Endothelial cell of umbilical vein (primary cell): ENCODE measurements around the gene GEMIN5. TPM values are rescaled to one million over a fixed set of nuclear protein-coding genes. Genes with fewer than 3 reads are reported as not detected.

Experiments
- BruUV-seq: library from RNA; stranded (reverse); fragments of 400-500 nt; replicated peaks from 2 replicates; lab custom pipeline; 2021; lab: Mats Ljungman, UMichigan
- CTCF ChIA-PET: fragments of 300-600, 350-600 bp; sonication (Branson Sonifier 250); formaldehyde crosslinking; loops from one replicate; lab custom pipeline; 2021; ENCODE audit warnings: antibody characterized with exemption, inconsistent platforms; lab: Charles Lee
- POLR2A ChIA-PET: fragments of 300-600, 350-600 bp; sonication (Branson Sonifier 250); formaldehyde crosslinking; loops from one replicate; lab custom pipeline; 2021; ENCODE audit warnings: antibody characterized with exemption, inconsistent platforms; lab: Charles Lee
- DNase-seq: peaks from one replicate; pipeline ENCODE4 v3.0.0-alpha.2; 2011; ENCODE audit warnings: low read depth, low spot score
- FAIRE-seq: peaks from 2 replicates; lab custom pipeline; 2011; peaks lifted over from hg19 to GRCh38; lab: Jason Lieb, UNC
- H2AFZ ChIP-seq: 2 replicates; pipeline ENCODE4 v1.6.0; 2012; ENCODE audit warnings: low read depth, low read length, control low read depth, inconsistent platforms
- H3K27ac ChIP-seq: 2 replicates; pipeline ENCODE4 v1.5.1; 2011; ENCODE audit warnings: low read depth, mild to moderate bottlenecking, control low read depth, low read length, moderate library complexity; ENCODE audit not compliant: insufficient read depth
- H3K27me3 ChIP-seq, 2 experiments: 2 replicates each; pipeline versions ENCODE4 v1.6.0 to v1.6.1; 2011; ENCODE audit warnings: low read length in 2 of 2, mixed read lengths in 1 of 2; ENCODE audit not compliant: control insufficient read depth in 2 of 2, insufficient read depth in 2 of 2
- H3K36me3 ChIP-seq, 2 experiments: 2 replicates in 1 of 2; 3 replicates in 1 of 2; pipeline ENCODE4 v1.5.1; 2011; ENCODE audit warnings: low read length in 2 of 2, mild to moderate bottlenecking in 1 of 2, moderate library complexity in 1 of 2; ENCODE audit not compliant: control insufficient read depth in 2 of 2, insufficient read depth in 2 of 2; ENCODE audit errors: extremely low read depth in 1 of 2
- H3K4me1 ChIP-seq: 3 replicates; pipeline ENCODE4 v1.5.1; 2011; ENCODE audit warnings: mild to moderate bottlenecking, low read length; ENCODE audit not compliant: control insufficient read depth, insufficient read depth; ENCODE audit errors: extremely low read depth
- H3K4me2 ChIP-seq: 2 replicates; pipeline ENCODE4 v1.6.1; 2011; ENCODE audit warnings: low read length, control low read depth, mixed read lengths; ENCODE audit not compliant: insufficient read depth
- H3K4me3 ChIP-seq, 3 experiments: fragments of 200-600 bp in 1 of 3; sonication (generic), shearing (Covaris generic) in 1 of 3; replicated peaks in 1 of 3; 2 replicates each; pipeline ENCODE4 v1.5.1; 2011 to 2016; ENCODE audit warnings: control low read depth in 3 of 3, low read length in 3 of 3, mild to moderate bottlenecking in 2 of 3, inconsistent platforms in 1 of 3, low read depth in 1 of 3, moderate library complexity in 1 of 3; ENCODE audit not compliant: insufficient read depth in 1 of 3
- H3K79me2 ChIP-seq: 2 replicates; pipeline ENCODE4 v1.6.0; 2012; ENCODE audit warnings: low read length, inconsistent platforms; ENCODE audit not compliant: control insufficient read depth, insufficient read depth
- H3K9ac ChIP-seq: replicated peaks from 2 replicates; pipeline ENCODE3; 2011; ENCODE audit warnings: low read length, control low read depth; ENCODE audit not compliant: insufficient read depth; ENCODE audit errors: extremely low read depth
- H3K9me1 ChIP-seq: replicated peaks from 3 replicates; pipeline ENCODE4 v1.6.0; 2011; ENCODE audit warnings: mild to moderate bottlenecking, low read length; ENCODE audit not compliant: control insufficient read depth, insufficient read depth; ENCODE audit errors: extremely low read depth
- H3K9me3 ChIP-seq: replicated peaks from 2 replicates; pipeline ENCODE4 v1.5.1; 2012; ENCODE audit warnings: low read length, inconsistent platforms; ENCODE audit not compliant: control insufficient read depth, insufficient read depth
- H4K20me1 ChIP-seq: replicated peaks from 2 replicates; pipeline ENCODE3; 2011; ENCODE audit warnings: mild to moderate bottlenecking, low read length; ENCODE audit not compliant: control insufficient read depth, insufficient read depth; ENCODE audit errors: extremely low read depth
- EZH2 ChIP-seq: IDR thresholded peaks from 2 replicates; pipeline ENCODE4 v1.6.1; 2012; ENCODE audit warnings: borderline replicate concordance, low read depth, mild to moderate bottlenecking, moderate library complexity, low read length, inconsistent platforms; ENCODE audit not compliant: severe bottlenecking
- GATA2 ChIP-seq: IDR thresholded peaks from 2 replicates; pipeline ENCODE4 v1.7.0; 2011; ENCODE audit warnings: low read depth, mild to moderate bottlenecking, moderate library complexity, mixed read lengths, low read length; ENCODE audit not compliant: insufficient read length, insufficient read depth
- JUN ChIP-seq: IDR thresholded peaks from 2 replicates; pipeline ENCODE4 v1.6.1; 2011; ENCODE audit warnings: borderline replicate concordance, low read depth; ENCODE audit not compliant: insufficient read length, insufficient read depth
- POLR2A ChIP-seq: IDR thresholded peaks from 2 replicates; pipeline ENCODE4 v1.6.1; 2012; ENCODE audit warnings: low read depth, mild to moderate bottlenecking, control low read depth, low read length
- POLR2AphosphoS5 ChIP-seq: IDR thresholded peaks from 2 replicates; pipeline ENCODE4 v1.6.1; 2012; ENCODE audit warnings: low read depth, mild to moderate bottlenecking, control low read depth, low read length, moderate library complexity; ENCODE audit not compliant: insufficient read depth
- dilution Hi-C: fragments of 300-500 bp; cut with MboI; formaldehyde crosslinking; loops from one replicate; pipeline ENCODE4 v1.15.0; 2019; ENCODE audit warnings: low sequenced_read_pairs; ENCODE audit not compliant: extremely low pct_ligation_motif_present
- intact Hi-C: fragments of 100-400 bp; cut with micrococcal nuclease; formaldehyde crosslinking; loops from one replicate; pipeline ENCODE4 v1.10.0; 2022
- polyA plus RNA-seq, 4 experiments: library from polyadenylated mRNA; depleted of rRNA in 3 of 4; stranded (reverse) in 3 of 4; unstranded in 1 of 4; fragments of >200 nt; gene quantifications; 2 replicates each; pipeline versions ENCODE4 v1.2.1 to v1.2.3, GENCODE V29; 2011 to 2012; ENCODE audit warnings: missing spikeins in 1 of 4
- total RNA-seq: library from RNA; stranded (reverse); gene quantifications from 2 replicates; pipeline ENCODE4 v1.2.3, GENCODE V29; 2021
- TF ChIP-seq, protein P1 (sequence below), 2 donors: IDR thresholded peaks; 1 replicate in 1 of 2; 2 replicates in 1 of 2; pipeline ENCODE4 v1.5.1; 2011; ENCODE audit warnings: low read length in 2 of 2, mild to moderate bottlenecking in 2 of 2, moderate library complexity in 2 of 2, control low read depth in 1 of 2, inconsistent platforms in 1 of 2, low read depth in 1 of 2; ENCODE audit not compliant: insufficient read depth in 1 of 2; ENCODE audit errors: extremely low read depth in 1 of 2

The GEMIN5 gene
- total and polyA plus RNA-seq, 2 donors (not counting 3 experiments of a cell fraction or from before 2014, with no cell fraction given) = 7.2 to 23.1 TPM

DNA sequence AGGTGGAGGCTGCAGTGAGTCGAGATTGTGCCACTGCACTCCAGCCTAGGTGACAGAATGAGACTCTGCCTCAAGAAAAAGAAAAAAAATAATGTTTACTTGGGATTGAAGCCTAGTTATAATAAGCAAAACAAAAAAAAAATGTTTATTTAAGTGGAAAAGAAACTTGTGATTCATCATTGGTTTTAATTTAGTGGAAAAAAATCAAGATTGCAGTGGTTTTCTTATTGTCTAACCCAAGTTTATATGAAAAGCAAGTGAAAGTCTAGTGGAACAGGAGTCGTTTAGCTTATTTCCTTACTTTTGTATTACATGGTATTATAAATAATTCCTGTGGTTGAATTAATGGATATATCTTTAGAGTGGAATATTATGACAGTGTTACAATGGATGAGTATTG is 71.2 kb downstream of the GEMIN5 start:
- peaks cover 21% of the 10 kb centered on the region in 2 experiments for H3K36me3 ChIP-seq
- ChIA-PET CTCF (interaction anchor here (1.2 kb wide), 1 partner anchor 10 kb away, joined by 3 read pairs; no protein-coding TSS in a partner anchor), POLR2A (no interaction called here)
- H3K4me2 ChIP-seq = no peak overlapping the region
- peaks cover 37% of the 10 kb centered on the region for H3K79me2 ChIP-seq
- no peaks in the 10 kb centered on the region for H3K9me3 ChIP-seq
- peaks cover 3% of the 10 kb centered on the region for H4K20me1 ChIP-seq
- no peak overlapping the region for H3K27ac ChIP-seq
- H3K9me1 ChIP-seq = no peaks in the 10 kb centered on the region
- intact Hi-C loops = no loop called here
- no peaks in the 10 kb centered on the region for H3K27me3 ChIP-seq
- no TSS peak for BruUV-seq
- FAIRE-seq (no peak), DNase-seq (no peak)
- H3K9ac ChIP-seq = no peak overlapping the region
- no peak for TF ChIP-seq EZH2
- H3K4me1 ChIP-seq = peaks cover under 1% of the 10 kb centered on the region
- dilution Hi-C loops = no loop called here
- H2AFZ ChIP-seq = no peak overlapping the region
- H3K4me3 ChIP-seq = no peak overlapping the region

DNA sequence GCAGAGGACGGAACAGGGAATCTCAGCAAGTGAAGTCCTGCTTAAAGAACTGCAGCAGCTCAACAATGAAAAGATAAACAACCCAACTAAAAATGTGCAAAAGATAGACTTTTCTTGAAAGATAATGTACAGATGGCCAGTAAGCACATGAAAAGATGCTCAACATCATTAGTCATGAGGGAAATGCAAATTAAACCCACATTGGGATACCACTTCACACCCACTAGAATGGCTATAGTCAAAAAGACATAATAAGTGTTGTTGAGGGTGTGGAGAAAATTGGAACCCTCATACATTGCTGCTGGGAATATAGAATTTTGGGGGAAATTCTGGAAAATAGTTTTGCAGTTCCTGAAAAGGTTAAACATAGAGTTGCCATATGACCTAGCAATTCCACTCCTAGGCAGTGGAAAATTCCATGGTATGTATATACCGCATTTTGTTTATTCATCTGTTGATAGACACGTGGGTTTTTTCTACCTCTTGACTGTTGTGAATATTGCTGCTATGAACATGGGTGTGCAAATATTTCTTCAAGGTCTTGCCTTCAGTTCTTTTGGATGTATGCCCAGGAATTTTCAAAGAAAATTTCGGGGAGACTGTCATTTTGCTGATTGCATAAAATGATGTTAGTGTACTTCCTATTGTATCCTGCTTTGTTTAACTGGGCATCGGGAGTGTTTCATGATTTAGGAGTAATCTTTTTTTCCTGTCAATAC is 72.4 kb downstream of the GEMIN5 start:
- Histone ChIP-seq H3K9ac (no peak overlapping the region), H3K27ac (no peak overlapping the region), H2AFZ (no peak overlapping the region), H3K9me1 (no peaks in the 10 kb centered on the region), H3K9me3 (no peaks in the 10 kb centered on the region), H3K4me3 (no peak overlapping the region), H3K79me2 (peaks cover 49% of the 10 kb centered on the region), H3K4me2 (no peak overlapping the region), H3K4me1 (peaks cover 9% of the 10 kb centered on the region), H3K27me3 (no peaks in the 10 kb centered on the region), H4K20me1 (peaks cover 3% of the 10 kb centered on the region), H3K36me3 (peaks cover 14 to 17% of the 10 kb centered on the region in 2 experiments)
- DNase-seq = no peak
- FAIRE-seq = no peak
- intact Hi-C loops = no loop called here
- dilution Hi-C loops = no loop called here
- TF ChIP-seq POLR2AphosphoS5 = no peak
- no peak for TF ChIP-seq JUN
- no peak for TF ChIP-seq POLR2A
- no peak for TF ChIP-seq GATA2
- TF ChIP-seq, protein P1, sequence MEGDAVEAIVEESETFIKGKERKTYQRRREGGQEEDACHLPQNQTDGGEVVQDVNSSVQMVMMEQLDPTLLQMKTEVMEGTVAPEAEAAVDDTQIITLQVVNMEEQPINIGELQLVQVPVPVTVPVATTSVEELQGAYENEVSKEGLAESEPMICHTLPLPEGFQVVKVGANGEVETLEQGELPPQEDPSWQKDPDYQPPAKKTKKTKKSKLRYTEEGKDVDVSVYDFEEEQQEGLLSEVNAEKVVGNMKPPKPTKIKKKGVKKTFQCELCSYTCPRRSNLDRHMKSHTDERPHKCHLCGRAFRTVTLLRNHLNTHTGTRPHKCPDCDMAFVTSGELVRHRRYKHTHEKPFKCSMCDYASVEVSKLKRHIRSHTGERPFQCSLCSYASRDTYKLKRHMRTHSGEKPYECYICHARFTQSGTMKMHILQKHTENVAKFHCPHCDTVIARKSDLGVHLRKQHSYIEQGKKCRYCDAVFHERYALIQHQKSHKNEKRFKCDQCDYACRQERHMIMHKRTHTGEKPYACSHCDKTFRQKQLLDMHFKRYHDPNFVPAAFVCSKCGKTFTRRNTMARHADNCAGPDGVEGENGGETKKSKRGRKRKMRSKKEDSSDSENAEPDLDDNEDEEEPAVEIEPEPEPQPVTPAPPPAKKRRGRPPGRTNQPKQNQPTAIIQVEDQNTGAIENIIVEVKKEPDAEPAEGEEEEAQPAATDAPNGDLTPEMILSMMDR (IDR thresholded peaks at IDR 0.05; ENCODE audit: extremely low read depth in 1 of 2, insufficient read depth in 1 of 2, low read depth in 1 of 2, low read length in 2 of 2) = no peak
- ChIA-PET CTCF (no interaction called here), POLR2A (no interaction called here)
- BruUV-seq = no TSS peak
